Measurements from ENCODE around the gene ATOH7. TPM values are rescaled to one million over a fixed set of nuclear protein-coding genes. Genes with fewer than 3 reads are reported as not detected.

ATOH7 gene
- polyA plus RNA-seq, 1 donor (not counting 4 experiments of a cell fraction or from before 2014, with no cell fraction given), result not detected

GRCh38 chr10:68221196-68221595, 10.7 kb downstream of the ATOH7 start:
- no peak for TF ChIP-seq EZH2 (IDR thresholded peaks at IDR 0.05; ENCODE audit: low read length)
- no peak for TF ChIP-seq CTCF (optimal IDR thresholded peaks at IDR 0.05 in 1 of 3, IDR thresholded peaks at IDR 0.05 in 1 of 3, conservative IDR thresholded peaks at IDR 0.05 in 1 of 3; ENCODE audit: extremely low read depth in 1 of 3, insufficient read depth in 2 of 3, low read length in 3 of 3)
- Histone ChIP-seq H3K9me3 (ENCODE audit: control insufficient read depth, low read depth, low read length) (no peaks in the 10 kb centered on the region), H3K9me1 (ENCODE audit: control insufficient read depth, extremely low read depth, insufficient read depth, low read length) (no peaks in the 10 kb centered on the region), H3K27ac (ENCODE audit: control insufficient read depth, insufficient read depth, low read length) (no peak overlapping the region), H3K9ac (ENCODE audit: control insufficient read depth, extremely low read depth, insufficient read depth, low read length) (no peak overlapping the region), H3K36me3 (ENCODE audit: control insufficient read depth in 2 of 2, extremely low read depth in 1 of 2, insufficient read depth in 2 of 2, low read length in 2 of 2) (no peaks in the 10 kb centered on the region), H3K4me1 (ENCODE audit: control insufficient read depth, extremely low read depth, insufficient read depth, low read length) (no peaks in the 10 kb centered on the region), H3K4me3 (ENCODE audit: control insufficient read depth in 2 of 3, extremely low read depth in 1 of 3, insufficient read depth in 2 of 3, low read depth in 1 of 3, low read length in 3 of 3) (no peak overlapping the region), H3K27me3 (ENCODE audit: control insufficient read depth, extremely low read depth, insufficient read depth, low read length) (no peaks in the 10 kb centered on the region), H3K79me2 (ENCODE audit: control insufficient read depth, insufficient read depth, low read length) (no peaks in the 10 kb centered on the region), H3K4me2 (ENCODE audit: control insufficient read depth, extremely low read depth, insufficient read depth, low read depth, low read length) (no peak overlapping the region), H4K20me1 (ENCODE audit: control insufficient read depth, extremely low read depth, insufficient read depth, low read length) (no peaks in the 10 kb centered on the region), H2AFZ (ENCODE audit: control insufficient read depth, low read length) (no peak overlapping the region)
- FAIRE-seq (no peak), DNase-seq (ENCODE audit: low read depth, low spot score) (no peak)
- dilution Hi-C loops (cut with MboI; ENCODE audit: extremely low pct_ligation_motif_present, low sequenced_read_pairs), result no loop called here

GRCh38 chr10:68218786-68219185, 13.1 kb downstream of the ATOH7 start:
- Histone ChIP-seq H3K4me1 (ENCODE audit: control insufficient read depth, extremely low read depth, insufficient read depth, low read length) (no peaks in the 10 kb centered on the region), H3K27ac (ENCODE audit: control insufficient read depth, insufficient read depth, low read length) (no peak overlapping the region), H2AFZ (ENCODE audit: control insufficient read depth, low read length) (no peak overlapping the region), H3K79me2 (ENCODE audit: control insufficient read depth, insufficient read depth, low read length) (no peaks in the 10 kb centered on the region), H3K27me3 (ENCODE audit: control insufficient read depth, extremely low read depth, insufficient read depth, low read length) (no peaks in the 10 kb centered on the region), H3K9me1 (ENCODE audit: control insufficient read depth, extremely low read depth, insufficient read depth, low read length) (no peaks in the 10 kb centered on the region), H3K4me2 (ENCODE audit: control insufficient read depth, extremely low read depth, insufficient read depth, low read depth, low read length) (no peak overlapping the region), H3K9me3 (ENCODE audit: control insufficient read depth, low read depth, low read length) (no peaks in the 10 kb centered on the region), H4K20me1 (ENCODE audit: control insufficient read depth, extremely low read depth, insufficient read depth, low read length) (no peaks in the 10 kb centered on the region), H3K9ac (ENCODE audit: control insufficient read depth, extremely low read depth, insufficient read depth, low read length) (no peak overlapping the region), H3K36me3 (ENCODE audit: control insufficient read depth in 2 of 2, extremely low read depth in 1 of 2, insufficient read depth in 2 of 2, low read length in 2 of 2) (no peaks in the 10 kb centered on the region), H3K4me3 (ENCODE audit: control insufficient read depth in 2 of 3, extremely low read depth in 1 of 3, insufficient read depth in 2 of 3, low read depth in 1 of 3, low read length in 3 of 3) (no peak overlapping the region)
- FAIRE-seq, result no peak
- dilution Hi-C loops (cut with MboI; ENCODE audit: extremely low pct_ligation_motif_present, low sequenced_read_pairs), result no loop called here
- DNase-seq (ENCODE audit: low read depth, low spot score), result no peak
- no peak for TF ChIP-seq EZH2 (IDR thresholded peaks at IDR 0.05; ENCODE audit: low read length)
- no peak for TF ChIP-seq CTCF (optimal IDR thresholded peaks at IDR 0.05 in 1 of 3, IDR thresholded peaks at IDR 0.05 in 1 of 3, conservative IDR thresholded peaks at IDR 0.05 in 1 of 3; ENCODE audit: extremely low read depth in 1 of 3, insufficient read depth in 2 of 3, low read length in 3 of 3)

All from keratinocyte (primary cell).